ENCODE measurements around the gene NLRP1. TPM values are rescaled to one million over a fixed set of nuclear protein-coding genes. Genes with fewer than 3 reads are reported as not detected.

NLRP1 gene
- total RNA-seq, 2 experiments from 2014 or later: 18.7 to 24.6 TPM

DNA sequence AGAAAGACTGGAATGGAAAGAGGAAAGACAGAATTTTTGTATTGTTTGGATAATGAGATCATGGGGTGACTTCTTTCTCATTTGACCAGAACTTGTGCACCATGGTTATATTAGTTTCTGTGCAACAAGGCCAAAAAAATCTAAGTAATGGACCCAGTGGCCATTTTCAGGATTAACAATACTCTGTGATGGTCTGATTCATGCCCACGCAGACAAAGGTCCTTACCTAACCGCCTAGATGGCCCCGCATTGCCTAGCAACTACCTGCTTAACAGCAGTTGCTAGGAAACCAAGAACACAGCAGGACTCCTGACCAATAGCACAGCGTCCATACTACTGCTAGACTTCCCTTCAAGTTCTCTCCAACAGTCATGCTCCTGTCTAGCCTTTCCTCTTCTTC is 75.5 kb downstream of the NLRP1 start:
- no peak overlapping the region for H3K4me3 ChIP-seq (ENCODE audit: low read depth, low read length, poor library complexity, severe bottlenecking)
- H3K4me2 ChIP-seq (ENCODE audit: low read length): no peak overlapping the region
- H4K20me1 ChIP-seq (ENCODE audit: insufficient read depth, low read length): no peaks in the 10 kb centered on the region
- CTCF ChIA-PET (ENCODE audit: unreplicated experiment): no interaction called here
- no peaks in the 10 kb centered on the region for H3K9me2 ChIP-seq (ENCODE audit: insufficient read depth, low read length)
- POLR2A ChIA-PET: no interaction called here
- no peaks in the 10 kb centered on the region for H3K36me3 ChIP-seq (ENCODE audit: insufficient read depth, low read length)
- TF ChIP-seq, protein P1, sequence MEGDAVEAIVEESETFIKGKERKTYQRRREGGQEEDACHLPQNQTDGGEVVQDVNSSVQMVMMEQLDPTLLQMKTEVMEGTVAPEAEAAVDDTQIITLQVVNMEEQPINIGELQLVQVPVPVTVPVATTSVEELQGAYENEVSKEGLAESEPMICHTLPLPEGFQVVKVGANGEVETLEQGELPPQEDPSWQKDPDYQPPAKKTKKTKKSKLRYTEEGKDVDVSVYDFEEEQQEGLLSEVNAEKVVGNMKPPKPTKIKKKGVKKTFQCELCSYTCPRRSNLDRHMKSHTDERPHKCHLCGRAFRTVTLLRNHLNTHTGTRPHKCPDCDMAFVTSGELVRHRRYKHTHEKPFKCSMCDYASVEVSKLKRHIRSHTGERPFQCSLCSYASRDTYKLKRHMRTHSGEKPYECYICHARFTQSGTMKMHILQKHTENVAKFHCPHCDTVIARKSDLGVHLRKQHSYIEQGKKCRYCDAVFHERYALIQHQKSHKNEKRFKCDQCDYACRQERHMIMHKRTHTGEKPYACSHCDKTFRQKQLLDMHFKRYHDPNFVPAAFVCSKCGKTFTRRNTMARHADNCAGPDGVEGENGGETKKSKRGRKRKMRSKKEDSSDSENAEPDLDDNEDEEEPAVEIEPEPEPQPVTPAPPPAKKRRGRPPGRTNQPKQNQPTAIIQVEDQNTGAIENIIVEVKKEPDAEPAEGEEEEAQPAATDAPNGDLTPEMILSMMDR (conservative IDR thresholded peaks at IDR 0.05; ENCODE audit: low read length): no peak
- TF ChIP-seq EZH2phosphoT487 (IDR thresholded peaks at IDR 0.05; ENCODE audit: borderline replicate concordance, low read depth, low read length): no peak
- intact Hi-C loops (cut with micrococcal nuclease; ENCODE audit: unreplicated experiment): no loop called here
- no peaks in the 10 kb centered on the region for H3K9me3 ChIP-seq (ENCODE audit: low read length)
- H3K79me2 ChIP-seq (ENCODE audit: insufficient read depth, low read depth, low read length): no peaks in the 10 kb centered on the region
- H2AFZ ChIP-seq (ENCODE audit: low read length): no peak overlapping the region
- H3K4me1 ChIP-seq (ENCODE audit: insufficient read depth, low read length, poor library complexity, severe bottlenecking): no peaks in the 10 kb centered on the region
- H3K27ac ChIP-seq (ENCODE audit: low read depth, low read length, poor library complexity, severe bottlenecking): no peak overlapping the region
- BruUV-seq (replicated peaks): no TSS peak
- no peak for DNase-seq (ENCODE audit: low spot score)

DNA sequence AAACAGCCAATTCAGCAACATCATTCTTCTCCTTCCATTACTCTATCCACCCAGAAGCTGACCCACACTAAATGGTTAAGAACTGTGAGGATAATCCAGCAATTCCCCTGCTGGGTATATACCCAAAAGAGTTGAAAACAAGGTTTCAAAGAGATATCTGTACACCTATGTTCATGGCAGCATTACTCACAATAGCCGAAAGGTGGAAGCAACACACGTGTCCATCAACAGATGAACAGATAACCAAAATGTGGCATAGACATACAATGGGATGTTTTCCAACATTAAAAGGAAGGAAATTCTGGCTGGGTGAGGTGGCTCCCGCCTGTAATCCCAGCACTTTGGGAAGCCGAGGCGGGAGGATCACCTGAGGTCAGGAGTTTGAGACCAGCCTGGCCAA is 78.0 kb downstream of the NLRP1 start:
- Histone ChIP-seq H3K79me2 (ENCODE audit: insufficient read depth, low read depth, low read length) (no peaks in the 10 kb centered on the region), H3K36me3 (ENCODE audit: insufficient read depth, low read length) (no peaks in the 10 kb centered on the region), H2AFZ (ENCODE audit: low read length) (no peak overlapping the region), H3K4me3 (ENCODE audit: low read depth, low read length, poor library complexity, severe bottlenecking) (no peak overlapping the region), H3K4me2 (ENCODE audit: low read length) (no peak overlapping the region), H3K4me1 (ENCODE audit: insufficient read depth, low read length, poor library complexity, severe bottlenecking) (no peaks in the 10 kb centered on the region), H3K9me3 (ENCODE audit: low read length) (no peaks in the 10 kb centered on the region), H3K27ac (ENCODE audit: low read depth, low read length, poor library complexity, severe bottlenecking) (no peak overlapping the region), H4K20me1 (ENCODE audit: insufficient read depth, low read length) (no peaks in the 10 kb centered on the region), H3K9me2 (ENCODE audit: insufficient read depth, low read length) (no peaks in the 10 kb centered on the region)
- no TSS peak for BruUV-seq (replicated peaks)
- ChIA-PET CTCF (ENCODE audit: unreplicated experiment) (no interaction called here), POLR2A (no interaction called here)
- intact Hi-C loops (cut with micrococcal nuclease; ENCODE audit: unreplicated experiment): no loop called here
- no peak for TF ChIP-seq EZH2phosphoT487 (IDR thresholded peaks at IDR 0.05; ENCODE audit: borderline replicate concordance, low read depth, low read length)
- TF ChIP-seq, protein P1 (conservative IDR thresholded peaks at IDR 0.05; ENCODE audit: low read length): no peak
- no peak for DNase-seq (ENCODE audit: low spot score)

DNA sequence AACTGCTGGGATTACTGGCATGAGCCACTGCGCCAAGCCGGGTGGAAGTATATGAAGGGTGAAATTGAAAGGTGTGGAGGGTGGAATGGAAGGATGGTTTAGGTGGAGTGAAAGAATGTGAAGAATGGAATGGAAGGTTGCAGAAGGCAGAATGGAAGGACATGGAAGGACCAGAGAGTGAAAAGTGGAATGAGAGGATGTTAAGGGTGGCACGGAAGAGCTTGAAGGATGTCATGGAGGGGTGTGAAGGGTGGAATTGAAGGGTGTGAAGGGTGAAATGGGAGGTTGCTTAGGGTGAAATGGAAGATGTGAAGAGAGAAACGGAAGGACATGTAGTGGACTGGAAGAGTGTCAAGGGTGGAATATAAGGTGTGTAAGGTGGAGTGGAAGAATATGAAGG is 81.8 kb downstream of the NLRP1 start:
- POLR2A ChIA-PET: no interaction called here
- intact Hi-C loops (cut with micrococcal nuclease; ENCODE audit: unreplicated experiment): no loop called here
- no TSS peak for BruUV-seq (replicated peaks)
- no peak for TF ChIP-seq EZH2phosphoT487 (IDR thresholded peaks at IDR 0.05; ENCODE audit: borderline replicate concordance, low read depth, low read length)
- TF ChIP-seq, protein P1 (conservative IDR thresholded peaks at IDR 0.05; ENCODE audit: low read length): no peak
- H4K20me1 ChIP-seq (ENCODE audit: insufficient read depth, low read length): no peaks in the 10 kb centered on the region
- H3K4me2 ChIP-seq (ENCODE audit: low read length): no peak overlapping the region
- H3K36me3 ChIP-seq (ENCODE audit: insufficient read depth, low read length): no peaks in the 10 kb centered on the region
- H3K9me3 ChIP-seq (ENCODE audit: low read length): no peaks in the 10 kb centered on the region
- H3K4me3 ChIP-seq (ENCODE audit: low read depth, low read length, poor library complexity, severe bottlenecking): no peak overlapping the region
- H3K4me1 ChIP-seq (ENCODE audit: insufficient read depth, low read length, poor library complexity, severe bottlenecking): peaks cover 11% of the 10 kb centered on the region
- H3K79me2 ChIP-seq (ENCODE audit: insufficient read depth, low read depth, low read length): no peaks in the 10 kb centered on the region
- DNase-seq (ENCODE audit: low spot score): no peak
- H3K9me2 ChIP-seq (ENCODE audit: insufficient read depth, low read length): no peaks in the 10 kb centered on the region
- H3K27ac ChIP-seq (ENCODE audit: low read depth, low read length, poor library complexity, severe bottlenecking): no peak overlapping the region
- CTCF ChIA-PET (ENCODE audit: unreplicated experiment): no interaction called here
- no peak overlapping the region for H2AFZ ChIP-seq (ENCODE audit: low read length)

All from OCI-LY7 (cell line).